Heart left ventricle (tissue), 16 donors: ENCODE results near the gene SLC9A9. TPM values are rescaled to one million over a fixed set of nuclear protein-coding genes. Genes with fewer than 3 reads are reported as not detected.

Experiments
- ATAC-seq, 4 donors: fragments of 200-7000 bp; cut with Tn5 transposase; one replicate each; pipeline ENCODE4 v1.9.1; 2020 to 2022; ENCODE audit warnings: moderate library complexity in 4 of 4, mild to moderate bottlenecking in 3 of 4, moderate number of reproducible peaks in 1 of 4
- DNase-seq, 5 donors: peaks; one replicate each; pipeline ENCODE4 v3.0.0-alpha.2; 2020
- H3K27ac ChIP-seq, 12 donors: fragments of 200-600 bp; sonication (generic) in 4 of 12; one replicate each; pipeline versions ENCODE4 v1.5.0 to v1.8.0; 2016 to 2022; ENCODE audit warnings: mild to moderate bottlenecking in 2 of 12
- H3K27me3 ChIP-seq, 9 donors: fragments of 200-600 bp; sonication (generic) in 2 of 9; one replicate each; pipeline versions ENCODE4 v1.5.1 to v1.8.0; 2016 to 2022; ENCODE audit warnings: mild to moderate bottlenecking in 3 of 9
- H3K36me3 ChIP-seq, 9 donors: fragments of 200-600 bp; sonication (generic) in 2 of 9; one replicate each; pipeline versions ENCODE4 v1.5.0 to v1.8.0; 2018 to 2022; ENCODE audit warnings: mild to moderate bottlenecking in 2 of 9
- H3K4me1 ChIP-seq, 12 donors: fragments of 200-600 bp; sonication (generic) in 4 of 12; one replicate each; pipeline versions ENCODE4 v1.5.0 to v1.8.0; 2016 to 2022; ENCODE audit warnings: mild to moderate bottlenecking in 3 of 12
- H3K4me3 ChIP-seq, 12 donors: fragments of 200-600 bp; sonication (generic) in 4 of 12; one replicate each; pipeline versions ENCODE4 v1.5.0 to v1.8.0; 2017 to 2022; ENCODE audit warnings: mild to moderate bottlenecking in 9 of 12, moderate library complexity in 4 of 12
- H3K9me3 ChIP-seq, 12 donors: fragments of 200-600 bp; sonication (generic) in 4 of 12; one replicate each; pipeline versions ENCODE4 v1.5.0 to v1.8.0; 2016 to 2022; ENCODE audit warnings: mild to moderate bottlenecking in 1 of 12
- POLR2A ChIP-seq, 2 donors: fragments of 450-650 bp; IDR thresholded peaks; one replicate each; pipeline ENCODE4 v1.6.1; 2017; ENCODE audit warnings: antibody characterized with exemption in 2 of 2, mild to moderate bottlenecking in 2 of 2, moderate library complexity in 2 of 2
- WGBS, 4 donors: extraction: QIAGEN DNeasy Blood & Tissue Kit in 2 of 4; methylation state at CpG; one replicate each; pipeline versions ENCODE4 v1.1.5 to v1.1.7; 2013 to 2018; 5-methylcytosine and 5-hydroxymethylcytosine counted together
- intact Hi-C, 10 donors: fragments of 100-400 bp; cut with DNase I; formaldehyde crosslinking; loops; one replicate each; pipeline versions ENCODE4 v1.11.1 to v1.14.2; 2022
- polyA plus RNA-seq, 2 donors: library from polyadenylated mRNA; stranded (reverse); fragments of 200-250 nt; gene quantifications; one replicate each; pipeline ENCODE4 v1.2.3, GENCODE V29; 2013
- total RNA-seq, 9 donors: library from RNA; depleted of rRNA in 2 of 9; stranded (reverse); fragments of >200 nt in 2 of 9; fragmentation: NEBNext Ultra II Directional in 3 of 9; extraction: Animal tissue kit (Norgen Biotek cat#: 25700) in 3 of 9; gene quantifications; one replicate each; pipeline versions ENCODE4 v1.1.0 to v1.2.4, GENCODE V29; 2016 to 2023
- TF ChIP-seq, protein P1 (sequence below), 12 donors: fragments of 200-600 bp; sonication (generic) in 4 of 12; IDR thresholded peaks; one replicate each; pipeline versions ENCODE4 v1.5.0 to v1.8.0; 2018 to 2022; ENCODE audit warnings: antibody characterized with exemption in 12 of 12, mild to moderate bottlenecking in 5 of 12
- donor health status: ischemic (EF 13 %, LVEDD 7.1; RV severe dilation, severe dysfunction).
- donor health status: healthy with polysubstance abuse.
- donor health status: DM: no; HTN: yes; CAD: no.
- donor health status: DM: no; HTN: no; CAD: no.
- donor health status: ischemic (EF 25% LVEDD 6.9; RV normal size, moderate dysfunction).
- donor health status: ischemic (EF 25% LVEDD 5.7; RV mildly dilated, moderate dysfunction).
- donor health status: healthy.
- donor health status: DM: yes; HTN: yes; CAD: no.
- donor health status: ischemic (EF 35%, LVEDD 5.7; RV mildly dilated, moderate dysfunction).
- donor health status: nonischemic (EF 11% LVEDD 7.7; RV severe dilation, severe dysfunction).
- donor health status: DM: yes; HTN: yes; CAD: no.
- donor health status: PGD.
- donor health status: ischemic (EF 29% LVEDD 5.4; RV normal size, mild dysfunction).
- donor health status: nonischemic (EF 23%, LVEDD 6.1; RV moderate dilation, normal function).

Gene SLC9A9
- total and polyA plus RNA-seq, 11 donors, result 0.76 to 17.5 (median 3.3) TPM

DNA sequence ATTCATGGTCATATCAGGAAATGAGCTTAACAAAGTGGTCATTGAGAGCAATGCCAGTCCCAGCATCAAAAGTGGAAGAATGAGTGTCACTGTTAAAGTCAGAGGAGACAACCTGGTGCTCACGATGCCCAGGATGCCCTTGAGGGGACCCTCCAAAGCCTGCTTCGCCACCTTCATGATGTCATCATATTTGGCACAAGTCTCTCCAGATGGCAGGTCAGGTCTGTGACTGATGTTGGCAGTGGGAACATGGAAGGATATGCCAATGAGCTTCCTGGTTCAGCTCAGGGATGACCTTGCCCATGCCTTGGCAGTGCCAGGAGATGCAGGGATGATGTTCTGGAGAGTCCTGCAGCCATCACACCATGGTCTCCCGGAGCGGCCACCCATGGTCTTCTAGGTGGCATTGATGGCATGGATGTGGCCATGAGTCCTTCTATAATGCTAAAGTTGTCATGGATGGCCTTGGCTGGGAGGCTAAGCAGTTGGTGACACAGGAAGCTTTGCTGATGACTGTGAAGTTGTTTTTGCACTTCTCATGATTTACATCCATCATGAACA lies 344.9 kb downstream of the SLC9A9 start:
- Histone ChIP-seq H3K36me3 (no peaks in the 10 kb centered on the region), H3K27me3 (no peaks in the 10 kb centered on the region), H3K27ac (no peak overlapping the region), H3K4me3 (no peak overlapping the region), H3K9me3 (no peaks in the 10 kb centered on the region), H3K4me1 (peaks cover 0 to 6% (median 0%) of the 10 kb centered on the region in 12 donors)
- DNase-seq, result no peak
- TF ChIP-seq, protein P1, sequence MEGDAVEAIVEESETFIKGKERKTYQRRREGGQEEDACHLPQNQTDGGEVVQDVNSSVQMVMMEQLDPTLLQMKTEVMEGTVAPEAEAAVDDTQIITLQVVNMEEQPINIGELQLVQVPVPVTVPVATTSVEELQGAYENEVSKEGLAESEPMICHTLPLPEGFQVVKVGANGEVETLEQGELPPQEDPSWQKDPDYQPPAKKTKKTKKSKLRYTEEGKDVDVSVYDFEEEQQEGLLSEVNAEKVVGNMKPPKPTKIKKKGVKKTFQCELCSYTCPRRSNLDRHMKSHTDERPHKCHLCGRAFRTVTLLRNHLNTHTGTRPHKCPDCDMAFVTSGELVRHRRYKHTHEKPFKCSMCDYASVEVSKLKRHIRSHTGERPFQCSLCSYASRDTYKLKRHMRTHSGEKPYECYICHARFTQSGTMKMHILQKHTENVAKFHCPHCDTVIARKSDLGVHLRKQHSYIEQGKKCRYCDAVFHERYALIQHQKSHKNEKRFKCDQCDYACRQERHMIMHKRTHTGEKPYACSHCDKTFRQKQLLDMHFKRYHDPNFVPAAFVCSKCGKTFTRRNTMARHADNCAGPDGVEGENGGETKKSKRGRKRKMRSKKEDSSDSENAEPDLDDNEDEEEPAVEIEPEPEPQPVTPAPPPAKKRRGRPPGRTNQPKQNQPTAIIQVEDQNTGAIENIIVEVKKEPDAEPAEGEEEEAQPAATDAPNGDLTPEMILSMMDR (IDR thresholded peaks at IDR 0.05), result no peak
- no peak for TF ChIP-seq POLR2A (IDR thresholded peaks at IDR 0.05)
- ATAC-seq, result no peak
- intact Hi-C loops, result no loop called here
- WGBS, 4 donors, result 93 to 97% (median 94%) methylated on average over 2 to 4 of the region's 4 CpGs

DNA sequence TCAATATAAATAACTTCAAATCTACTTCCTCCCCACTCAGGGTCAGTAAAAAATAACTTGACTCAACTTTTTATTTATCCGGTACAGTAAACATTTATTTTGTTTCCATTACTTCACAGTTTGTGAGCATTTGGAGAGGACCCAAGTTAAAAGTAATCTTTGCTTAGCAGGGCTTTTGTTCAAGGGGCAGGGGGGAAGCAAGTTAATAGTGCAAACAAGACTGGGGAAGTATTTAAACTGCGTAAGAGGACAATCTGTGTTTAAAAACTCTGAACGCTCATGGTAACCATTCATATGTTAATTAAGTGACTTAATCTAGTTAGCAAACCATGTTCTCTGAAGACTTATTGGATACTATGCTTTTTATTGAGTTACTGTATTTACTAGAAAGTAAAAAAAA lies 346.2 kb downstream of the SLC9A9 start:
- Histone ChIP-seq H3K27me3 (no peaks in the 10 kb centered on the region), H3K9me3 (no peaks in the 10 kb centered on the region), H3K27ac (no peak overlapping the region), H3K4me3 (no peak overlapping the region), H3K4me1 (no peaks in the 10 kb centered on the region), H3K36me3 (no peaks in the 10 kb centered on the region)
- 54 to 67% (median 62%) methylated on average over 3 of the region's 3 CpGs for WGBS, 4 donors
- intact Hi-C loops, result no loop called here
- no peak for DNase-seq
- TF ChIP-seq POLR2A (IDR thresholded peaks at IDR 0.05), result no peak
- TF ChIP-seq, protein P1 (IDR thresholded peaks at IDR 0.05), result no peak
- no peak for ATAC-seq

DNA sequence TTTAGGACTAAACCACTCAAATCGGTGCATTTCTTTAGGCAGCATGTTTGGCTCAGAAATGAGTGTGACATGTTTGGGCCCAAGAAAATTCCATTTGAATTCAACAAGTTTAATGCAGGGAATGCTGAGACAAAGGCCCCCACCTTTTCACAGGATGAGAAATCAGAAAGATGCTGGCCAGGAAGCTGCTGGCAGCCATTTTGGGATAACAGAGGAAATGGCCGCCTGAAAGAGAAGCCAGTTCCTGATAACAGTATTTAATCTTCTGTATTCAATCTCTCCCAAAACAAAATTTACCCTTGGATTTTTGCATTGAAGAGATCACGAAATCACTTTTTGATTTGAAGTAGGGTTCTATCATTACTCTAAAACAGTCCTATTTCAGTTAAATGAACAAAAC lies 350.9 kb downstream of the SLC9A9 start:
- intact Hi-C loops, result no loop called here
- Histone ChIP-seq H3K27me3 (no peaks in the 10 kb centered on the region), H3K4me3 (no peak overlapping the region), H3K4me1 (no peaks in the 10 kb centered on the region), H3K27ac (no peak overlapping the region), H3K36me3 (no peaks in the 10 kb centered on the region), H3K9me3 (no peaks in the 10 kb centered on the region)
- DNase-seq, result no peak
- 90 to 98% (median 97%) methylated on average over 3 of the region's 3 CpGs for WGBS, 4 donors
- TF ChIP-seq, protein P1 (IDR thresholded peaks at IDR 0.05), result no peak
- no peak for TF ChIP-seq POLR2A (IDR thresholded peaks at IDR 0.05)
- no peak for ATAC-seq

DNA sequence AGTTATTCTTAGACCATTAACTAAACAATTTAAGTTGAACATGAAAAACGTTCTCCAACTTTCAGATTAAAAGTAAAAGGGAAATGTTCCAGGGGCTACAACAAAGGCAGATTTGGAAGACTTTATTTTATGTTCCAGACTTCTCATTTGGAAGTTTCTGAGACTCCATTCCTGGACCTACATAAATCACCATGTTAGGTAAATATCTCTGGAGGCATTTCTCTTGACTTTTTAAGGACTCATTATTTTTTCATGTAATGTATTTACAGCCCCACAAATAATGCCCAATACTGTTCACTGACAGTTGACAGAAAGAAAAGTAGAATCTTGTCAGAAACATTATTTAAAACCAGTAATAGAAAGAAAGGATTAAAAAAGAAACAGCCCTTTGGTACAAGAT lies 352.1 kb downstream of the SLC9A9 start:
- Histone ChIP-seq H3K4me1 (no peaks in the 10 kb centered on the region), H3K27ac (no peak overlapping the region), H3K4me3 (no peak overlapping the region), H3K9me3 (no peaks in the 10 kb centered on the region), H3K36me3 (no peaks in the 10 kb centered on the region), H3K27me3 (no peaks in the 10 kb centered on the region)
- TF ChIP-seq, protein P1 (IDR thresholded peaks at IDR 0.05), result no peak
- no peak for TF ChIP-seq POLR2A (IDR thresholded peaks at IDR 0.05)
- no peak for DNase-seq
- no peak for ATAC-seq
- intact Hi-C loops, result no loop called here
- 34 to 54% (median 38%) methylated on average over 1 of the region's 1 CpG for WGBS, 4 donors
